H1 (cell line): ENCODE data around the gene LAMTOR4.

ENCODE experiments used
- CTCF ChIP-seq, 3 experiments: IDR thresholded peaks; 1 replicate in 2 of 3; 2 replicates in 1 of 3; pipeline versions ENCODE4 v1.5.1 to v1.6.1; 2011; ENCODE audit warnings: low read length in 3 of 3, mild to moderate bottlenecking in 3 of 3, inconsistent platforms in 2 of 3, low read depth in 1 of 3, moderate library complexity in 1 of 3; ENCODE audit not compliant: insufficient read depth in 1 of 3; ENCODE audit errors: control extremely low read depth in 1 of 3
- EP300 ChIP-seq, 2 experiments: IDR thresholded peaks; 1 replicate in 1 of 2; 2 replicates in 1 of 2; pipeline ENCODE4 v1.6.1; 2011 to 2012; ENCODE audit warnings: low read depth in 2 of 2, low read length in 2 of 2, mild to moderate bottlenecking in 2 of 2, borderline replicate concordance in 1 of 2, inconsistent platforms in 1 of 2, moderate library complexity in 1 of 2
- JUN ChIP-seq: IDR thresholded peaks from 2 replicates; pipeline ENCODE4 v1.6.1; 2011; ENCODE audit warnings: low read depth, mild to moderate bottlenecking, improper control_type of control experiment, low read length
- POLR2A ChIP-seq, 2 experiments: IDR thresholded peaks; 1 replicate in 1 of 2; 2 replicates in 1 of 2; pipeline ENCODE4 v1.6.1; 2011; ENCODE audit warnings: low read depth in 2 of 2, low read length in 2 of 2, mild to moderate bottlenecking in 2 of 2; ENCODE audit errors: control extremely low read depth in 1 of 2
- RAD21 ChIP-seq, 2 experiments: IDR thresholded peaks in 1 of 2; conservative IDR thresholded peaks in 1 of 2; 2 replicates each; pipeline ENCODE4 v1.6.1; 2011; ENCODE audit warnings: low read depth in 2 of 2, low read length in 2 of 2, improper control_type of control experiment in 1 of 2, inconsistent platforms in 1 of 2, mild to moderate bottlenecking in 1 of 2, moderate library complexity in 1 of 2
- SRF ChIP-seq: IDR thresholded peaks from 2 replicates; pipeline ENCODE4 v1.6.1; 2011; ENCODE audit warnings: mild to moderate bottlenecking, low read depth, low read length, moderate library complexity
- TCF12 ChIP-seq: IDR thresholded peaks from 2 replicates; pipeline ENCODE4 v1.6.1; 2011; ENCODE audit warnings: low read depth, mild to moderate bottlenecking, low read length

GRCh38 chr7:100128637-100128963 lies 20.1 kb upstream of the LAMTOR4 start:
- TF ChIP-seq EP300 (IDR thresholded peaks at IDR 0.05; ENCODE audit: borderline replicate concordance in 1 of 2, low read depth in 2 of 2, low read length in 2 of 2) (no peak), CTCF (IDR thresholded peaks at IDR 0.05; ENCODE audit: control extremely low read depth in 1 of 3, insufficient read depth in 1 of 3, low read depth in 1 of 3, low read length in 3 of 3) (no peak), TCF12 (no peak), JUN (no peak), RAD21 (IDR thresholded peaks at IDR 0.05 in 1 of 2, conservative IDR thresholded peaks at IDR 0.05 in 1 of 2; ENCODE audit: low read depth in 2 of 2, low read length in 2 of 2) (no peak), POLR2A (IDR thresholded peaks at IDR 0.05; ENCODE audit: control extremely low read depth in 1 of 2, low read depth in 2 of 2, low read length in 2 of 2) (no peak), SRF (no peak)
